GM18520 (cell line): Measurements from ENCODE around the gene PAXIP1.

Experiments
- ATAC-seq: cut with Tn5 transposase; IDR thresholded peaks from one replicate; pipeline ENCODE4 v1.9.1; 2021; ENCODE audit not compliant: unreplicated experiment

Gene PAXIP1

DNA sequence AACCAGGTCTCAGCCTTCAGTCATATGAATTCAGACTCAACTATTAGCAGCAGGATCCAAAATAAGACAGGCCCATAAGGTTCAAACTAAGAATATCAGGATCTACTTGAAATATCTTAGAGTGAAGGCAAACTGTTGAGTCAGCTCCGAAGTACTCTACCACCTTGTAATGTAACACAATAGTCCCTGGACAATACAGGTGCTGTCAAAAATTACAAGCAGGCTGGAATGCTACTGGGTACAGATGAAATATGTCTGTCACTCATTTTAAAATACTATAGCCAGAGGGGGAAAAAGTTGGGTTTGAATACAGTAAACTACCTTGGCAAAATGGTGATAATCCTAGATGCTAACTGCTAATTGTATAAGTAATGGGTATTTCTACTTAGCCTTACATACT is 6.8 kb downstream of the PAXIP1 start:
- ATAC-seq: no peak

DNA sequence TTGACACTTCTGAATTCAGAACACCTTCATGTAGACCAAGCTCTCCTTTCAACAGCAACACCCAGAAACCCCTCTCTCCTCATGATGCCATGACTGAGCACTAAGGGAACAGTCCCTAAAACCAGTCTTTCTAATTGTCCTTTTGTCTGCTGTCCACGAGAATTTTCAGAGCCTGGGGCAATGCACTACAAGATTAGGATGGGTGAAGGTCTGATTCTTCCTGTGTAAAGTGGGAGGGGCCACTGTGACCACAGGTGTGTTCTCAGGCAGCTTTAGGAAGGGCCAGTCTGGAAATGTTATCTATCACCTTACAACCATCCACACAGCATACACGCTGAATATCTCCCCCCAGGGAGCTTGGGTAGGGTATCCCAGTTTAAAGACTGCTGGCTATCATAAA is 7.9 kb downstream of the PAXIP1 start:
- no peak for ATAC-seq

DNA sequence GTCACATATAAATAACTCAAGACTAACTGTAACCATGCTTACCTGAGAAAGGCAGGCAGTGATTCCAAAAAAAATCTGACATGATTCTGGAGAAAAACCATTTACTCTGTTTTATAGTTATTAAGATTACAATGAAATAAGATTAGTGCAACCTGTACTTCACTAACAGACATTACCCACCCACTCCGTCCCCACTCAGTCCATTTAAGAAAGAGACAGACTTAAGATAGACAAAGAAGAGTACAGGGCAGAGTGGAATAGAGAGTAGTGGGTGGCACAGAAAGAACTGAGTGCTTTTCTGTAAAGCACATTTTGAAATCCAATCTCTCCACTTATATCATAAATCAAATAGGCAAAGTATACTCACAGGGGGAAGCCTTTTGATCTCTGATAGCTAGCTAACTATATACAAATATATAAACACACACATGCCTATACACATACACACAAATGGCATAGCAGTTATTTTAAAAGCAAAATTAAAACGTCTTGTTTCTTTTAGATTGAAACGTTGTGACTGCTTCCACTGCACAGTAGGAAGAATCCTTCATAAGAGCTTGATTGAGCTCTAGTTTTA is 11.9 kb downstream of the PAXIP1 start:
- ATAC-seq: no peak

DNA sequence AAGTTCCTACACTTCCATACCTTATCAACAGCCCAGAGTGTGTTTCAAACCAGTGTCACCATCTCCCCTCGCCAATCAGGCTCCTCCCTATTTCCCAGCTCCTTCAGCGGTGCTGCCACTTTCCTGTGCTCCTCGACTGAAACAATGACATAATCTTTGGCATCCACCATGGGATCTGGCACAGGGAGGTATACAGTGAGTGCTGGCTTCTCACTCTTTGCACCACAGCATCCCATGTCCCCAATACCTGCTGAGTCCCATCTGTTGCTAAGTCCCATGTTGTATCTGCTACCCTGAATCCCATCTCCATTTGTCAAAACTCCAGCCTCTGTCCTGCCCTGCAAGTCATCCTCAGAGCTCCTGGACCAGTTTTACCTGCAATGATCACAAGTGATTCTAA is 15.4 kb downstream of the PAXIP1 start:
- ATAC-seq: no peak

DNA sequence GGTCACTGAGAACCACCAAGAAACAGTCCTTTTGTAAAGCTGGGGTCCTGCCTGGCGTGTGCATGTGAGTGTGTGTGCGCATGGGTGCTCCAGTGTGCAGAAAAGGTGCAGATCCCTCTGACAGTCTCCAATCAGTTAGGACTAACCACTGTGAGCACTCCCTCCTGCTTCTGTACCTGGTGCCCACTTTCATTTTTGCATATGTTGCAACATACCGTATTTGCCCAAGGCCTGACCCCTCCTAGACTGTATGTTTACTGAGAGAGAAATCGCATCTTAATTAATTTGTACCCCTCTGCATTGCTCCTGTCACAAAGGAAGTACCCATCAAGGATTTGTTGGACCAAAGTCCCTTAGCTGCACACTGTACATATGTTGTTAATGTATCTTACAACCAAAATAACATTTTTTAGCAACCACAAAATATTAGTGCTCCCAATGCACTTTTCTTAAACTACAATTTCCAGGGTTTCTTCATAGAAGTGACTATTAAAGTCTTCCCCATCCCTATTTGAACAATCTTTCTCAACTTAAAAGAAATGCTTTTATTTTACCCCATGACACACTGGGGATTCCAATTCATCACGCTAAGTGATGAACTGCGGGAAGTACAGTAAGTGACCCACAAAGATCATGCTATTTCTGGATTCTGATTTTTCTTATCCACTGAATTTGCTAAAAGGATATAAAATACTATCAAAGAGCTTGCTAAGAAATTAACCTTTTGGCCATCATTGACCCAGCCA is 16.6 kb downstream of the PAXIP1 start:
- no peak for ATAC-seq

DNA sequence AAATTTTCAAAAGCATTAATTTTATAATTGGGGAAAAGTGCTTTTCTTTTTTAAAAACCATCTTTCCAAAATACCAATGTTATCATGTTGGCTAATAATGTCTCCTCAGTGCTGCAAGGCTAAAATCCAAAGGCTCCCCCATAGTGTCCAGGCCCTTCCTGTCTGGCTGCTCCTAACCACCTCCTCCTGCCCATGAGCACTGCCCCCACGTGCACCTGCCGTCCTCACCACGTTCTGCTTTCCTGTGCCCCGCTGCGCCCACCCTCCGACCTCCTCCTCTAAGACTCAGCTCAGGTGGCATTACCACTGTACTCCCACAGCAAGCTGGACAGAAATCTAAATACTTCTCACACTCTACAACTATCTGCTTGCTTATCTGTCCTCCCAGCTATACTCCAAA is 17.7 kb downstream of the PAXIP1 start:
- no peak for ATAC-seq

DNA sequence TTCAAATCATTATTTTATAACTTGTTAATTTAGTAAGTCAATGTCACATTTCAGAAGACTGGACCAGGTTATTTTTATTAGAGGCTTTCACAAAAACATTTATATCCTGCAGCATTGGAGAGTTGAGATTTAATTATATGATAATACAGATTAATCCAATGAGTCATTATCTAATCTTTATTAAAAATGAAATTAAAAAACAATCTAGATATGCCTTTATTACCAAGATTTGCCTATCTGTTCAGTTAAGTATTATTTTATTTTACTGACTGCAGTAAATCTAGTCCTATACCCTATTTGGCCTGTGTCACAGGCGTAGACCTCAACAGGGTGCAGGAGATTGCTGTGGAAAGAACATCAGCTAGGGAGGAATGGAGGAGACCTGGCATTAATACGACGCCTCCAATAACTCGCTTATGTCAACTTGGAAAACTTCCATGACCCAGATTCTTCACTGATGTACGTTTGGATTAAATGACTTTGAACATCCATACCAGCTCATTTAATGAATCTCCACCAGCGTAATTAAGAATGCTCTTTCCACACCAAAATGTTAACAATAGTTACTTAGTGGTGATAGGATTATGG is 18.2 kb downstream of the PAXIP1 start:
- no peak for ATAC-seq

DNA sequence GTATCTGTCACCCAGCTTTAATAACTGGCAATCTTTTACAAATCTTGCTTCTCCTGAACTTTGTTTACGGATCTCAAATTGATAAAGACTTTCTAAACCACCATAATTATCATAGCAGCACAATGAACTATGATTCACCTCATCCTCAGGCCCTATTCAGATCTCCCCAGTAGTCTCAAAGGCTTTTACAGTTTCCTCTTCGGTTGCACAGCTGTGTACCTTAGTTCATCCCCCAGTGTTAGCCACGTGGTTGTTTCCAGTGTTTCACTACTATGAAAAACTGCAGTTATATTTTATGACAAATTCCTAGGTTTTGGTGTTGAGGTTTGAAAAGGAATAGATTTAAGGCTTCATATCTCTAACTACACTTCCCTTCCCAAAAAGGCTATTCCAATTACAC is 24.9 kb downstream of the PAXIP1 start:
- ATAC-seq: no peak

DNA sequence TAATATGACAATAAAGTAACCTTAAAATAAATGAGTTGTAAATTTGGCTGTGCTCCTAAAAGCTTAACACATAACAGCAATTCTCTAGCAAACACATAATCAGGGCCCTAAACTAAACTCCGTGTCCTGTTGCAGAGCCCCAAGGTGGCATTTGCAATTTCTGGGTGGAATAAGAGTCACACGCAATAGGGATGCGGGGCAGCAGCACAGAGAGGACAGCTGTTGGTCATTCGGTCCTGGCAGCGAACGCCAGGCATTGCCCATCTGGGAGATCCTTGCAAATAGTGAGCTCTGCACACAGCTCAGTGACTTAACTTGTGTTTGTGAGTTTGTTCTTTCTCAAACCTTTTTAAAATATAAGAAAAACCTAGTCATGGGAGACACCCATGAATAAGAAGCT is 25.7 kb downstream of the PAXIP1 start:
- ATAC-seq: no peak

DNA sequence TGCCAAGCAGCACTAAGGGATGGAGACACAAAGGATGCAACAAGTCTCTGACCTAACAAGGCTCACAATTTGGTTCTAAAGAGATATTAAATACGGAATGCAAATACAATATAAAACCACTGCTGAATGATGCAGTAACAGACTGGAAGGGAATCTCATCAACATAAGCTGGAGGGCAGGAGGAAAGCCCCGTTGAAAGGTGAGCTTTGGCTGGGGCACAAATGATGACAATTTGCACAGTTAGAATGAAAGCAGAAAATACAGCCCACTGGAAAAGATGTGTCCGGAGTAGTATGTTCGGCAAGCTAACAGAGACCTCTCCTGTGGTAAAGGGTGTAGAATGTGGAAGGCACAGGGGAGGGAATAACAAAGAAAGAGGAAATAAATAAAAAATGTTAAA is 26.1 kb downstream of the PAXIP1 start:
- ATAC-seq: no peak

DNA sequence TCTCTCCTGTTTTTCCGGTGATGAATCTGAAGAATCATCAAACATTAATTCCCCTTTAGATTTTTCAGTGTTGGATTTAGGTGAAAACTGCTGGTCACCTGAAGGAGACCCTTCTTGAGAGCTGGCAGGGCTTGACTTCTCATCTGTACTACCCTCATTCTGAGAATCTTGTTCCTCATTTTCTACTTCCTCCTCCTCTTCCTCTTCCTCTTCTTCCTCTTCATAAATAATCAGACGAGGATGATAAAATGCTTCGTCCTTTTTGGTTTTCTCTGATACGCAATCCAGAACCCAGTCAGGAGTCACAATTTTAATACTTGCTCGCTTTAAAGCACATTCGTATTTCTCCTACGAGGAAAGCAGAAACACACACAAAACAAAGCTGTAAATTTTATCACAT is 26.9 kb downstream of the PAXIP1 start:
- no peak for ATAC-seq

DNA sequence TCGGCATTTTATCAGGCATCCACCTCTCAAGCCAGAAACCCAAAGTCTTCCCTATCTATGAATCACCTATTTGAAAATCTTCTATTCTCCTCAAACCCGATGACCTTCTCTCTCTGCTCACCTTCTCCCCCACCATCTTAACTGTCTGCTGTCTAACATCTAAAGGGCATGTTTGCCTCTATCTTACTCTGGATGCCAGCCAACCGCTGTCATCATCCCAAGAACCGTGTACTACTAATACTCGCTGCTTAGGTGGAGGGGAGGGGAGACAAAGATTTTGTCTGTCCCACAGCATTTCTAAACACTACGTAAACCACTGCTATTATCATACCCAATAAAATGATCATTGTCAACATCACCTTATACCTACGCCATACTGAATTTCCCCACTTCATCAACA is 29.5 kb downstream of the PAXIP1 start:
- no peak for ATAC-seq

DNA sequence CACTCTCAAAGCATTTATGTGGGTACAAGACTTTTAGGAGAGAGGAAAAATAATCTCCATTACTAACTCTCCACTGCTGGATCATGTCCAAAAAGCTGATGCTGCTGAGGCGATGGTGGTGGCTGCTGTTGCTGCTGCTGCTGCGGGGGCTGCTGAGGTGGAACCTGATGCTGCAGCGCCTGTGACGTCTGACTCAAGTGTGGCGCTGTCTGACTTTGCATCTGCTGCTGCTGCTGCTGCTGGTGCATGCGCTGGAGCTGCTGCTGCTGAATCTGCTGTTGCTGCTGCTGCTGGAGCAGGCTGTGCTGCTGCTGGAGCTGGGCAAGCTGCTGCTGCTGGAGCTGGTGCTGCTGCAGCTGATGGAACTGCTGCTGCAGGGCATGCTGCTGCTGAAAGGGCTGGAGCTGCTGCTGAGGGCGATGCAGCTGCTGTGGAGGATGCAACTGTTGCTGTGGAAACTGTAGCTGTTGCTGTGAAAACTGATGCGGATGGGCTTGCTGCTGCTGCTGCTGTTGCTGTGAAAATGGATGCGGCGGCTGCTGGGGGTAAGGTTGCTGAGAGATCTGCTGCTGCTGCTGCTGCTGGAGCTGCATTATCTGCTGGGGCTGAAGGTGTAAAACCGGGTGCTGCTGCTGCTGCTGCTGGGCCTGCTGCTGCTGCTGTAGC is 34.5 kb downstream of the PAXIP1 start:
- no peak for ATAC-seq

DNA sequence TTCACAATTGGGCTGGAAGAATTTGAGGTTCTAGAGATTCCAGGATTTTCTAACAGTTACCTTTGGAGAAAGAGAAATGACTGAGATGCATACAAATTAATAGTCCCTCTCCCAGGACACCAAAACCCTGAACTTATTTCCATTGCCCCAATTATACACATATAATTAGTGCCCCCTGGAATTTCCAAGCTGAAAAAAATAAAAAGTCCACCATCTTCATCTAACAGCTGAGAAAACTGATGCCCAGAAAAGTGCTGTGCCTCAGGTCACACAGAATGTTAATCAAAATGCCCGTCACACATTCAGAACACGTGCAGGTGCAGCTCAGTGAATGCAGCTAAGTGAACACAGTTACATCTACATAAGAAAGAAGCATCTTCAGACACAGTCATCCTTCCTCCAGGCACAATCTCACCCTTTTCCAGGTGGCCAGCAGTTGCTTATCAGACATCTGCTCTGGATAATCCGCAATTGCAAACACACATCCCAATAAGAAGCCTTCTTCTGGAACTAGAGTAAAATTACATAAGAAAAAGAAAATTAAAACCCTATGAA is 35.4 kb downstream of the PAXIP1 start:
- ATAC-seq: no peak

DNA sequence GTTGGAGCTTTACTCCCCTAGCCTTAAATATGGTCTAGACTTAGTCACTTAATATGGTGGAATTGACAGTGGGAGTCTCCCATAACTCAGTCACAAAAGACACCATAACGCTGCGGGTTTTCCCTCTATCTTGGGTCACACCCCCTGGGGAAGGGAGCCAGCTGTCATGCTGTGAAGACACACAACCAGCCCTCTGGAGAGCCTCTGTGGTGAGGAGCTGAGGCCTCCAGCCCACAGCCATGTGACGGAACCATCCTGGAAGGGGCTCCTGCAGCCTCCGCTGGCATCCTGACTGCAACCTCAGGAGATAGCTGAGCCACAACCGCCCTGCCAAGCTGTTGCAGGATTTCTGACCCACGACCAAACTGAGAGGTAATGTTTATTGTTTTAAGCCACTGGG is 37.9 kb downstream of the PAXIP1 start:
- no peak for ATAC-seq

DNA sequence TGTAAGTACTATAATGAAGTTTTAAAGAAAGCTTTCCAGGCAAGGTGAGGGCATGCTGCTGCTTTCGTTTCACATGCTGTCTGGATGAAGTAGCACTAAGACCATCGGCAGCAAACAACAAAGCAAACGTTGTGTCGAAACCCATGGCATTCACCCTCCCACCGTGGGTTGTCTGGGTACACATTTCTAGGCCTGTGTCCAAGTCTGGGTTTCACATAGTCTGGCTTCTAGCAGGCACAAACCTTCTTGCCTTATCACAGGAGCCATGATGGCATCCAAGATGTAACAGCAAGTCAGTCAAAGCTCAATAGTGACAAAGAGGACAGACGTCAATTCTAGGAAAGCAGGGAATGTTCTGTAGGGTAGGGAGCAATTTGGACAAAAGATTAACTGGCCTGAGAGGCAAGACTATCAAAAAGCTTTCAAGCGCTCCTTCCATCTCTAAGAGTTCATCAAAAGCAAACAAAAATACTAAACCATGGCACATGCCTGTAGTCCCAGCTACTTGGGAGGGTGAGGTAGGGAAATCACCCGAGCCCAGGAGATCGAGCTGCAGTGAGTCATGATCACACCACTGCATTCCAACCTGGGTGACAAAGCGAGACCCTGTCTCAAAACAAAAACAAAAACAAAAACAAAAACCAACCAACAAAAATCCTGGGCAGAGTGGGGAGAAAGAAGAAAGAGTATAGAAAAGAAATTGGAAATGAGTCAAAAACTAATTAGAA is 42.7 kb downstream of the PAXIP1 start:
- no peak for ATAC-seq

DNA sequence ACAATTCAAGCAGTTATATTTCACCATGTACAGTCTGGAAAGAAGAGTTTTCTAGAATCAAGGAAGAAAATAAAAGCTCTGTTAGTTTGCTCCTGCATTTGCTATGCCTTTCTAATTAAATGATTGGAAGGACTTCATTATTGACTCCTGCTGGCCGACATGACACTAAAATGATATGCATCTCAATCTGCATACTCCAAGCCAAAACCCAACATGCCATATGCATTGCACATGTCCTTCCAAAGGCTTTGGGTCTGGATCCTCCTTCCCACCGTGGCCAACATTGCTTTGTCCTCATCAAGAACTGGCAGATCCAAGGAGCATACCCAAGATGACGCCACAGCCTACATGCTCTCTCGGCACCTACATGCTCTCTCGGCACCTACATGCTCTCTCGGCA is 46.5 kb downstream of the PAXIP1 start:
- no peak for ATAC-seq

DNA sequence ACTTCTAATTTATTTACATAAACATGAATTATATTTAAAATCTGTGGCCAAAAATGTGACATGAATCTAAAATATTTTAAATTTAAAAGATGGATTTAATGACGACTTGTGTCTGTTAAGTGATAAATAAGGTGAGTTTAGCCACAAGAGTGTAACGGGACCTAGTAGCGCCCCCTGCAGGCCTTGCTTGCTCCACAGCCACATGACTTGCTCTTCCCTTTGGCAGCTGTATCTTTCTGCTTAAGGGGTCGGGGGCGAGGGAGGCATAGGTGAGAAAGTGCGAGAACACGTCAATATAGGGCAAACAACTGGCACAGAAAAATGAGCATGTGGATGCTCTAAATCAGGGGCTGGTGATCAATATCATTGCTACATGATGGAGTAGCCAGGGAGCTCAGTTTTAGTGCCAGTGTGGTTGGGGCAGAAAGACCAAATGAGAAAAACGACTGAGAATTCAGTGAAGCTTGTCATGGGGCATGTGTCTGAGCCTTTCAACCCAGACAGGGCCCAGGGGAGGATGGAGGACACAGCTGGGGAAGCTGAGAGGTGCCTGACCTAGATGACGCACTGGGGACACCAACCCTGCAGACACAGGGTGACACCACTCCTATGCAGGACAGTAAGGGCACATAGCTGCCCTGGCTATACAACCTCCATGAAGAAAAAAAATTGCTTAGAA is 49.8 kb downstream of the PAXIP1 start:
- ATAC-seq: no peak

DNA sequence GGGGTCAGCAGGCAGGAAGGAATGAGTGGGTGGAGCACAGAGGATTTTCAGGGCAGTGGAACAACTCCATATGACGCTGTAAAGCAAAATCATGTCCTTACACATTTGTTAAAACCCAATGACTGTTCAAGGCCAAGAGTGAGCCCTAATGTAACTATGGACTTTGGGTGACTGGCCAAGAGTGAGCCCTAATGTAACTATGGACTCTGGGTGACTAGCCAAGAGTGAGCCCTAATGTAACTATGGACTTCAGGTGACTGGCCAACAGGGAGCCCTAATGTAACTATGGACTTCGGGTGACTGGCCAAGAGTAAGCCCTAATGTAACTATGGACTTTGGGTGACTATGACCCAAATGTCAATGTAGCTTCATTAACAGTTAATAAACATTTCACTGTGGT is 52.0 kb downstream of the PAXIP1 start:
- ATAC-seq: no peak

DNA sequence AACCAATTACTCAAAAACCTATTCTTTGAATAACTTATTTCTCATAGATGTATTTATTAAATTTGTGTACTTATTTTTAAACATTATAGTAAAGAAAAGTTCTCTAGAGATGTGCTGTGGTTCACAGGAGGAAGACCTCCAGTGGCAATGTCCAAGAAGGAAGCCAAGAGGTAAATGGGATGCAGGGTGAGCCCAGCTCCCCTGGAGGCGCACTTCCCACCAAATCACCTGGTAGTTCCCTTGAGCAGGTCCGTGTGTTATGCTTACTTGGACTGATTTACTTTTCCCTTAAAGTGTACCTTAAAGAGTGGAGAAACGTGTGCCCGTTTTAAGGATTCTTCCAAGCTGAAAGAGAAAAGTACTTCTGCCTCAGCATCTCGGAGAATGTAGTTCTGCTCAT is 55.3 kb downstream of the PAXIP1 start:
- no peak for ATAC-seq

DNA sequence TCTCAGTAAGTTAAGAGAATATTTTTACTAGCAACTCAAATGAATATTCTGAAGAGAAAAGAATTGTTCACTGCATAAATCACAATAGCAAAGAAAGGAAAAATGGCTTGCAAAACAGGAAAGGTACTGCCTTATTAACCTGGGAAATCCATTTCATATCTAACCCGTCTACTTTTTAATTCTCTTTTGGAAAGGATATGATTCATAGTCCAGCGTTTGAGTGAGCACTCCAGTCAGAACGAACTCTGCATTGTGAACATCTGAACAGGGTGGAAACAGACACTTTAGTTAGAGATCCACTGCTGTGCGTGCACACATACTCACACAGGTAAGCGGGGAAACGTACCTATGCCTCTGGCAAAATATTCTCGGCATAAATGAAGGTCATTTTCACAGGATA is 56.8 kb downstream of the PAXIP1 start:
- ATAC-seq: no peak
